ENCODE results near the gene DBF4. TPM values are rescaled to one million over a fixed set of nuclear protein-coding genes. Genes with fewer than 3 reads are reported as not detected.

DBF4 gene
- total RNA-seq, result 74.0 and 78.8 TPM in 2 replicates

GRCh38 chr7:87876040-87876868 lies at the start of gene DBF4, which contains the start of gene SLC25A40:
TSS of gene DBF4 (plus strand) at chr7:87876493. CDS start at chr7:87876733, 240 bp downstream.
TSS of gene SLC25A40 (minus strand) at chr7:87876360. CDS start at chr7:87858727, 17,633 bp downstream.

GRCh38 chr7:87933953-87934698 lies 57.8 kb downstream of the DBF4 start, which contains the start of gene ADAM22:
TSS of gene ADAM22 (plus strand) at chr7:87934251. CDS start at chr7:87934466, 215 bp downstream.

Other genes starting within 250 kb of the DBF4 start
- gene RUNDC3B, start 248.1 kb upstream of the DBF4 start, total RNA-seq, result 0.15 and 0.34 TPM in 2 replicates
- 7.0 and 14.6 TPM in 2 replicates for gene SLC25A40, start 133 bp upstream of the DBF4 start, total RNA-seq
- 0.30 and 0.67 TPM in 2 replicates for gene ADAM22, start 57.8 kb downstream of the DBF4 start, total RNA-seq

Data from bronchus fibroblast of lung (primary cell).